SU-DHL-6 (cell line): Measurements from ENCODE around the gene AVEN.
"Not testable (repeated sequence)": the region's sequence is repeated elsewhere in the genome, so short reads cannot be mapped to it uniquely, and the experiment has no call there.

ENCODE experiments used
- H2AFZ ChIP-seq: fragments of 200-600 bp; sonication (generic); 2 replicates; pipeline ENCODE4 v1.6.1; 2014; ENCODE audit warnings: low read depth, mild to moderate bottlenecking, moderate library complexity, mixed read lengths, antibody characterized with exemption, low read length; ENCODE audit not compliant: severe bottlenecking
- H3F3A ChIP-seq: fragments of 200-600 bp; shearing (Covaris generic); 2 replicates; pipeline ENCODE4 v1.6.0; 2016; ENCODE audit warnings: antibody characterized with exemption, mild to moderate bottlenecking; ENCODE audit not compliant: insufficient read depth
- H3K27ac ChIP-seq: fragments of 200-600 bp; sonication (generic); 2 replicates; pipeline ENCODE4 v1.5.1; 2016; ENCODE audit warnings: low read depth, mild to moderate bottlenecking, low read length, moderate library complexity, mixed read lengths
- H3K27me3 ChIP-seq: fragments of 200-600 bp; sonication (generic), shearing (Covaris generic); 2 replicates; pipeline ENCODE4 v1.6.0; 2014; ENCODE audit warnings: mild to moderate bottlenecking, low read length
- H3K36me3 ChIP-seq: fragments of 200-600 bp; sonication (generic); 2 replicates; pipeline ENCODE4 v1.6.1; 2014; ENCODE audit warnings: mild to moderate bottlenecking, low read length, mixed read lengths
- H3K4me2 ChIP-seq: fragments of 300-600, 200-600 bp; shearing (Covaris generic), sonication (generic); 2 replicates; pipeline ENCODE4 v1.6.0; 2014; ENCODE audit warnings: low read length, low read depth, mild to moderate bottlenecking; ENCODE audit not compliant: poor library complexity, severe bottlenecking
- H3K4me3 ChIP-seq: fragments of 200-600 bp; sonication (generic); 2 replicates; pipeline ENCODE4 v1.5.1; 2014; ENCODE audit warnings: antibody characterized with exemption, low read length, mild to moderate bottlenecking, mixed read lengths; ENCODE audit not compliant: insufficient read depth, poor library complexity, severe bottlenecking
- H3K79me2 ChIP-seq: fragments of 200-600 bp; sonication (generic); 2 replicates; pipeline ENCODE4 v1.6.1; 2014; ENCODE audit warnings: mild to moderate bottlenecking, low read length, moderate library complexity; ENCODE audit not compliant: insufficient read depth
- H3K9ac ChIP-seq: fragments of 200-600 bp; sonication (generic); 2 replicates; pipeline ENCODE4 v1.7.0; 2014; ENCODE audit warnings: mild to moderate bottlenecking, low read length
- H3K9me2 ChIP-seq: fragments of 200-600 bp; sonication (generic); replicated peaks from 2 replicates; pipeline ENCODE4 v1.6.1; 2014; ENCODE audit warnings: low read length; ENCODE audit not compliant: insufficient read depth
- H3K9me3 ChIP-seq: fragments of 200-600 bp; sonication (generic); 2 replicates; pipeline ENCODE4 v1.6.1; 2014; ENCODE audit warnings: low read length, mixed read lengths; ENCODE audit not compliant: insufficient read depth
- H4K20me1 ChIP-seq: fragments of 200-600 bp; sonication (generic); 2 replicates; pipeline ENCODE4 v1.6.1; 2014; ENCODE audit warnings: low read depth, mild to moderate bottlenecking, antibody characterized with exemption, low read length, moderate library complexity, mixed read lengths
- CTCF ChIP-seq: fragments of 200-600 bp; sonication (generic); IDR thresholded peaks from one replicate; pipeline ENCODE4 v1.5.1; 2017; ENCODE audit warnings: antibody characterized with exemption, mild to moderate bottlenecking, low read length, moderate library complexity; ENCODE audit not compliant: insufficient read depth, poor library complexity, severe bottlenecking
- EZH2phosphoT487 ChIP-seq: fragments of 200-600 bp; sonication (generic), shearing (Covaris generic); conservative IDR thresholded peaks from 2 replicates; pipeline ENCODE4 v1.6.1; 2018; ENCODE audit warnings: mild to moderate bottlenecking, antibody characterized with exemption, low read length, moderate library complexity, mixed read lengths

Gene AVEN

DNA sequence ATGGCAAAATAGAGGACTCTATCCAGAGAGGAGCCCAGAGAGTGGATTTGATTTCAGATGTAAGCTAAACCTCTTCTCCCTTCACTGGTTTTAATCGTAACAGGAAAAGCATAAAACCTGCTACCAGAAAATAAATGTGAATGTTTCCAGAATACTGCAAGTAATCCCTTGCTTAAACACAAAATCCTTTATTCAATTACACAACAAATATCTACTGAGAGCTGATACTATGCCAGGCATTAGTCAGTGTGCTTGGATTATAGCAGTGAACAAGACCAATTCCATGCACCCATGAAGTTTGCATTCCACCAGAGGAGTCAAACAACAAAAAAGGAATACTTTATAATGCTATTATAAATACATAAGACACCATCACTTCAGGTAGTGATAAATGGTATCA, 15.1 kb downstream of the AVEN start:
- H3K9me3 ChIP-seq = no peaks in the 10 kb centered on the region
- no peak overlapping the region for H3K4me3 ChIP-seq
- H3F3A ChIP-seq = no peaks in the 10 kb centered on the region
- TF ChIP-seq CTCF (no peak), EZH2phosphoT487 (no peak)
- H3K27me3 ChIP-seq = no peaks in the 10 kb centered on the region
- no peak overlapping the region for H3K4me2 ChIP-seq
- H3K9me2 ChIP-seq = no peaks in the 10 kb centered on the region
- H3K79me2 ChIP-seq = no peaks in the 10 kb centered on the region
- no peak overlapping the region for H3K9ac ChIP-seq
- no peak overlapping the region for H3K27ac ChIP-seq
- no peaks in the 10 kb centered on the region for H3K36me3 ChIP-seq
- 0 out of 2 replicates have a peak, but pooled peaks cover 3% of the 10 kb centered on the region for H4K20me1 ChIP-seq
- no peak overlapping the region for H2AFZ ChIP-seq

- Histone ChIP-seq H3K9me2 (no peaks in the 10 kb centered on the region), H3K9me3 (no peaks in the 10 kb centered on the region), H3K9ac (no peak overlapping the region), H3K36me3 (no peaks in the 10 kb centered on the region), H3F3A (no peaks in the 10 kb centered on the region), H3K79me2 (no peaks in the 10 kb centered on the region), H3K27ac (no peak overlapping the region), H2AFZ (no peak overlapping the region), H3K4me2 (no peak overlapping the region), H4K20me1 (no peaks in the 10 kb centered on the region), H3K27me3 (no peaks in the 10 kb centered on the region), H3K4me3 (no peak overlapping the region)
- no peak for TF ChIP-seq EZH2phosphoT487
- TF ChIP-seq CTCF = no peak
Measured at GRCh38 chr15:34019369-34019990, 19.5 kb downstream of the AVEN start.

DNA sequence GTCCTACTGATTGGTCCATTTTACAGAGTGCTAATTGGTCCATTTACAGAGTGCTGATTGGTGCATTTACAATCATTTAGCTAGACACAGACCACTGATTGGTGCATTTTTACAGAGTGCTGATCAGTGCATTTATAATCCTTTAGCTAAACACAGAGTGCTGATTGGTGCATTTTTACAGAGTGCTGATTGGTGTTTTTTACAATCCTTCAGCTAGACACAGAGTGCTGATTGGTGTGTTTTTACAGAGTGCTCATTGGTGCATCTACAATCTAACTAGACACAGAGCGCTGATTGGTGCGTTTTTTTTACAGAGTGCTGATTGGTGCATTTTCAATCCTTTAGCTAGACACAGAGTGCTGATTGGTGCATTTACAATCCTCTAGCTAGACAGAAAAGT, 20.3 kb downstream of the AVEN start:
- not testable (repeated sequence) for H3F3A ChIP-seq, H3K27ac ChIP-seq, H2AFZ ChIP-seq, H3K9me3 ChIP-seq, H3K9me2 ChIP-seq, H3K79me2 ChIP-seq, H3K36me3 ChIP-seq, H3K4me3 ChIP-seq, H3K9ac ChIP-seq, H3K4me2 ChIP-seq, H4K20me1 ChIP-seq, H3K27me3 ChIP-seq

DNA sequence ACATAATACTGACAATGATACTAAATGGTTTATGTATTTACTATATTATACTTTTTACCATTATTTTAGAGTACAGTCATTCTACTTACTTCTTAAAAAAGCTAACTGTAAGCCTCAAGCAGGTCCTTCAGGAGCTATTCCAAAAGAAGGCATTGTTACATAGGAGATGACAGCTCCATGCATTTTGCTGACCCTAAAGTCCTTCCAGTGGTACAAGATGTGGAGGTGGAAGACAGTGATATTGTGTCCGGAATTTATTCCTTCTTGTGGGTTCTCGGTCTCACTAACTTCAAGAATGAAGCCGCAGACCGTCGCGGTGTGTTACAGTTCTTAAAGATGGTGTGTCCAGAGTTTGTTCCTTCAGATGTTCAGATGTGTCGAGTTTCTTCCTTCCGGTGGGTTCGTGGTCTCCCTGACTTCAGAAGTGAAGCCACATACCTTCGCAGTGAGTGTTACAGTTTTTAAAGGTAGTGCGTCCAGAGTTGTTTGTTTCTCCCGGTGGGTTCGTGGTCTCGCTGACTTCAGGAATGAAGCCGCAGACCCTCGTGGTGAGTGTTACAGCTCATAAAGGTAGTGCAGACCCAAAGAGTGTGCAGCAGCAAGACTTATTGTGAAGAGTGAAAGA, 20.9 kb downstream of the AVEN start:
- H3K27me3 ChIP-seq = no peaks in the 10 kb centered on the region
- H3F3A ChIP-seq = no peaks in the 10 kb centered on the region
- H3K9ac ChIP-seq = no peak overlapping the region
- no peak overlapping the region for H3K4me2 ChIP-seq
- H3K9me2 ChIP-seq = no peaks in the 10 kb centered on the region
- H3K27ac ChIP-seq = no peak overlapping the region
- H3K79me2 ChIP-seq = no peaks in the 10 kb centered on the region
- no peak for TF ChIP-seq CTCF
- TF ChIP-seq EZH2phosphoT487 = no peak
- H4K20me1 ChIP-seq = no peaks in the 10 kb centered on the region
- H3K36me3 ChIP-seq = no peaks in the 10 kb centered on the region
- H2AFZ ChIP-seq = no peak overlapping the region
- no peaks in the 10 kb centered on the region for H3K9me3 ChIP-seq
- no peak overlapping the region for H3K4me3 ChIP-seq
